PFSK-1 (cell line): ENCODE data around the gene ATP11B.

Source experiments
- SIN3A ChIP-seq: IDR thresholded peaks from 2 replicates; pipeline ENCODE4 v1.6.1; 2012; ENCODE audit warnings: mild to moderate bottlenecking, low read length, moderate library complexity, borderline replicate concordance; ENCODE audit not compliant: insufficient read depth
- TF ChIP-seq, protein P1 (sequence below), 2 experiments: IDR thresholded peaks; 2 replicates each; pipeline versions ENCODE4 v1.6.1 to v1.8.0; 2011 to 2012; ENCODE audit warnings: low read depth in 2 of 2, low read length in 2 of 2, control low read depth in 1 of 2, inconsistent platforms in 1 of 2, mild to moderate bottlenecking in 1 of 2, moderate library complexity in 1 of 2; ENCODE audit not compliant: insufficient read depth in 1 of 2

GRCh38 chr3:182967218-182968204, 174.2 kb downstream of the ATP11B start:
- TF ChIP-seq, protein P1, sequence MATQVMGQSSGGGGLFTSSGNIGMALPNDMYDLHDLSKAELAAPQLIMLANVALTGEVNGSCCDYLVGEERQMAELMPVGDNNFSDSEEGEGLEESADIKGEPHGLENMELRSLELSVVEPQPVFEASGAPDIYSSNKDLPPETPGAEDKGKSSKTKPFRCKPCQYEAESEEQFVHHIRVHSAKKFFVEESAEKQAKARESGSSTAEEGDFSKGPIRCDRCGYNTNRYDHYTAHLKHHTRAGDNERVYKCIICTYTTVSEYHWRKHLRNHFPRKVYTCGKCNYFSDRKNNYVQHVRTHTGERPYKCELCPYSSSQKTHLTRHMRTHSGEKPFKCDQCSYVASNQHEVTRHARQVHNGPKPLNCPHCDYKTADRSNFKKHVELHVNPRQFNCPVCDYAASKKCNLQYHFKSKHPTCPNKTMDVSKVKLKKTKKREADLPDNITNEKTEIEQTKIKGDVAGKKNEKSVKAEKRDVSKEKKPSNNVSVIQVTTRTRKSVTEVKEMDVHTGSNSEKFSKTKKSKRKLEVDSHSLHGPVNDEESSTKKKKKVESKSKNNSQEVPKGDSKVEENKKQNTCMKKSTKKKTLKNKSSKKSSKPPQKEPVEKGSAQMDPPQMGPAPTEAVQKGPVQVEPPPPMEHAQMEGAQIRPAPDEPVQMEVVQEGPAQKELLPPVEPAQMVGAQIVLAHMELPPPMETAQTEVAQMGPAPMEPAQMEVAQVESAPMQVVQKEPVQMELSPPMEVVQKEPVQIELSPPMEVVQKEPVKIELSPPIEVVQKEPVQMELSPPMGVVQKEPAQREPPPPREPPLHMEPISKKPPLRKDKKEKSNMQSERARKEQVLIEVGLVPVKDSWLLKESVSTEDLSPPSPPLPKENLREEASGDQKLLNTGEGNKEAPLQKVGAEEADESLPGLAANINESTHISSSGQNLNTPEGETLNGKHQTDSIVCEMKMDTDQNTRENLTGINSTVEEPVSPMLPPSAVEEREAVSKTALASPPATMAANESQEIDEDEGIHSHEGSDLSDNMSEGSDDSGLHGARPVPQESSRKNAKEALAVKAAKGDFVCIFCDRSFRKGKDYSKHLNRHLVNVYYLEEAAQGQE (IDR thresholded peaks at IDR 0.05; ENCODE audit: insufficient read depth in 1 of 2, low read depth in 2 of 2, low read length in 2 of 2) = no peak
- TF ChIP-seq SIN3A = no peak
